ENCODE measurements around the gene MAP2K7.

DNA sequence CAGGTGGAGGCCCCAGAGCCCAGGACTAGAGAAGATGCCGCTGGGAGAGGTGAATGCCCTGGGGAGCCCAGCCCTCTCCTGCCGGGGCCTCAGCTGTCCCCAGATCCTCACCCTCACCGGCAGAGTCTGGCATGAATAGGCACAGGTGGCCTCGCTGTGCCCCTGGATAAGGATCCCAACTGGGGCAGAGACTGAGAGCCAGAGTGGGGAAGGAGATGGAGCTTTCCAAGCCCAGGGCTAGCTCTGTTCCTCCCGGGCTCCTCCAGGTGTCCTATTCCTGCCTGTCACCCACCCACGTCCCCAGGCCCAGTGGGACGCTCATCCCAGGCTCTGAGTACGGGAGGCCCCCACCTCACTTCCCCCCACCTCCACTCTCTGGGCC lies 46.0 kb upstream of the MAP2K7 start:
- no peak for TF ChIP-seq CTCF (IDR thresholded peaks at IDR 0.05)
- TF ChIP-seq POLR2A (IDR thresholded peaks at IDR 0.05), result no peak
- no peak for TF ChIP-seq EP300 (IDR thresholded peaks at IDR 0.05)
